ENCODE measurements around the gene ADGRF3. TPM values are rescaled to one million over a fixed set of nuclear protein-coding genes. Genes with fewer than 3 reads are reported as not detected.
A peak's percentile ranks its signal among the peaks of the same experiment; 100 is the strongest.
"Not testable (repeated sequence)": the region's sequence is repeated elsewhere in the genome, so short reads cannot be mapped to it uniquely, and the experiment has no call there.

Gene ADGRF3
- total and polyA plus RNA-seq, 5 experiments from 2014 or later = 0.09 to 1.5 (median 1.2) TPM

- no peak for DNase-seq
- Mint-ChIP-seq H3K4me3 (no peak overlapping the region), H3K27ac (no peak overlapping the region), H3K9me3 (no peaks in the 10 kb centered on the region), H3K36me3 (no peaks in the 10 kb centered on the region), H3K27me3 (no peaks in the 10 kb centered on the region), H3K4me1 (peaks cover 6 to 9% (median 7%) of the 10 kb centered on the region in 4 donors)
- POLR2A ChIA-PET = interaction anchor here (0.7 kb wide), 1 partner anchor 84 kb away, joined by 3 read pairs; no protein-coding TSS in a partner anchor
- no peak for ATAC-seq
Measured at GRCh38 chr2:26327291-26328272, 19.0 kb downstream of the ADGRF3 start.

GRCh38 chr2:26326514-26326913 is 20.1 kb downstream of the ADGRF3 start:
- H3K27me3 Mint-ChIP-seq = no peaks in the 10 kb centered on the region
- POLR2A ChIA-PET = no interaction called here
- ATAC-seq = no peak
- no peaks in the 10 kb centered on the region for H3K9me3 Mint-ChIP-seq
- no peaks in the 10 kb centered on the region for H3K36me3 Mint-ChIP-seq
- no peak overlapping the region for H3K27ac Mint-ChIP-seq
- peaks cover 6 to 9% (median 7%) of the 10 kb centered on the region in 4 donors for H3K4me1 Mint-ChIP-seq
- no peak overlapping the region for H3K4me3 Mint-ChIP-seq
- no peak for DNase-seq

- DNase-seq (no peak), ATAC-seq (no peak)
- H3K36me3 Mint-ChIP-seq = no peaks in the 10 kb centered on the region
- peaks cover 6 to 9% (median 7%) of the 10 kb centered on the region in 4 donors for H3K4me1 Mint-ChIP-seq
- no peak overlapping the region for H3K4me3 Mint-ChIP-seq
- no peaks in the 10 kb centered on the region for H3K27me3 Mint-ChIP-seq
- POLR2A ChIA-PET = no interaction called here
- H3K27ac Mint-ChIP-seq = no peak overlapping the region
- H3K9me3 Mint-ChIP-seq = no peaks in the 10 kb centered on the region
Measured at GRCh38 chr2:26325851-26326250, 20.7 kb downstream of the ADGRF3 start.

GRCh38 chr2:26324903-26325302 is 21.7 kb downstream of the ADGRF3 start:
- H3K4me3 Mint-ChIP-seq = no peak overlapping the region
- DNase-seq = no peak
- H3K9me3 Mint-ChIP-seq = no peaks in the 10 kb centered on the region
- POLR2A ChIA-PET = no interaction called here
- H3K36me3 Mint-ChIP-seq = no peaks in the 10 kb centered on the region
- no peak for ATAC-seq
- no peak overlapping the region for H3K27ac Mint-ChIP-seq
- no peaks in the 10 kb centered on the region for H3K27me3 Mint-ChIP-seq
- H3K4me1 Mint-ChIP-seq = peaks cover under 1 to 4% (median 3%) of the 10 kb centered on the region in 4 donors

DNA sequence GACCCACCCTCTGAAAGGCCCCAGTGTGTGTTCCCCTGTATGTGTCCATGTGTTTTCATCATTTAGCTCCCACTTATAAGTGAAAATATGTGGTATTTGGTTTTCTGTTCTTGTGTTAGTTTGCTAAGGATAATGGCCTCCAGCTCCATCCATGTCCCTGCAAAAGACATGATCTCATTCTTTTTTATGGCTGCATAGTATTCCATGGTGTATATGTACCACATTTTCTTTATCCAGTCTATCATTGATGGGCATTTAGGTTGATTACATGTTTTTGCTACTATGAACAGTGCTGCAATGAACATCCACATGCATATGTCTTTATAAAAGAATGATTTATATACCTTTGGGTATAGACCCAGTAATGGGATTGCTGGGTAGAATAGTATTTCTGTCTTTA is 22.1 kb downstream of the ADGRF3 start:
- not testable (repeated sequence) for H3K9me3 Mint-ChIP-seq, H3K4me1 Mint-ChIP-seq

GRCh38 chr2:26318950-26319349 is 27.6 kb downstream of the ADGRF3 start:
- peaks cover 0 to 3% (median 0%) of the 10 kb centered on the region in 3 donors for H3K36me3 Mint-ChIP-seq
- H3K27me3 Mint-ChIP-seq = no peaks in the 10 kb centered on the region
- H3K9me3 Mint-ChIP-seq = no peaks in the 10 kb centered on the region
- H3K4me3 Mint-ChIP-seq = no peak overlapping the region
- POLR2A ChIA-PET = interaction anchor here (1.0 kb wide), 1 partner anchor 19 kb away, joined by 4 read pairs; no protein-coding TSS in a partner anchor
- H3K27ac Mint-ChIP-seq = no peak overlapping the region
- ATAC-seq = no peak
- no peak for DNase-seq
- H3K4me1 Mint-ChIP-seq = peaks cover 0 to 6% (median 3%) of the 10 kb centered on the region in 4 donors

More for the DNA sequence above, 22.1 kb downstream of the ADGRF3 start:
- POLR2A ChIA-PET, DNase-seq, H3K36me3 Mint-ChIP-seq, H3K27me3 Mint-ChIP-seq, H3K27ac Mint-ChIP-seq, ATAC-seq, H3K4me3 Mint-ChIP-seq: not testable (repeated sequence)

GRCh38 chr2:26317377-26318105 is 29.0 kb downstream of the ADGRF3 start:
- H3K27me3 Mint-ChIP-seq = no peaks in the 10 kb centered on the region
- ATAC-seq = no peak
- no peak for DNase-seq
- no peaks in the 10 kb centered on the region for H3K9me3 Mint-ChIP-seq
- H3K27ac Mint-ChIP-seq = no peak overlapping the region
- H3K36me3 Mint-ChIP-seq = peaks cover 0 to 4% (median 0%) of the 10 kb centered on the region in 3 donors
- no peak overlapping the region for H3K4me3 Mint-ChIP-seq
- H3K4me1 Mint-ChIP-seq = peaks cover 0 to 8% (median 3%) of the 10 kb centered on the region in 4 donors
- POLR2A ChIA-PET = no interaction called here

- no peaks in the 10 kb centered on the region for H3K27me3 Mint-ChIP-seq
- ATAC-seq (no peak), DNase-seq (no peak)
- POLR2A ChIA-PET = no interaction called here
- peaks cover 0 to 8% (median 3%) of the 10 kb centered on the region in 4 donors for H3K4me1 Mint-ChIP-seq
- peaks cover 0 to 4% (median 0%) of the 10 kb centered on the region in 3 donors for H3K36me3 Mint-ChIP-seq
- no peaks in the 10 kb centered on the region for H3K9me3 Mint-ChIP-seq
- peak overlapping the region in 3 of 10 donors; percentile 29 to 56 (median 46) for H3K27ac Mint-ChIP-seq
- H3K4me3 Mint-ChIP-seq = no peak overlapping the region
Measured at GRCh38 chr2:26316845-26317244, 29.7 kb downstream of the ADGRF3 start.

- POLR2A ChIA-PET = no interaction called here
- Mint-ChIP-seq H3K27ac (peak overlapping the region in 1 of 10 donors; percentile 29), H3K36me3 (peaks cover 0 to 7% (median 5%) of the 10 kb centered on the region in 3 donors), H3K9me3 (no peaks in the 10 kb centered on the region), H3K4me1 (peaks cover 0 to 8% (median 3%) of the 10 kb centered on the region in 4 donors), H3K27me3 (no peaks in the 10 kb centered on the region), H3K4me3 (no peak overlapping the region)
- ATAC-seq = no peak
- DNase-seq = no peak
Measured at GRCh38 chr2:26316041-26316440, 30.5 kb downstream of the ADGRF3 start.

- no peak overlapping the region for H3K4me3 Mint-ChIP-seq
- peaks cover 0 to 20% (median 7%) of the 10 kb centered on the region in 3 donors for H3K36me3 Mint-ChIP-seq
- POLR2A ChIA-PET = no interaction called here
- no peak overlapping the region for H3K27ac Mint-ChIP-seq
- ATAC-seq = no peak
- DNase-seq = no peak
- H3K9me3 Mint-ChIP-seq = no peaks in the 10 kb centered on the region
- peaks cover 0 to 6% (median 0%) of the 10 kb centered on the region in 4 donors for H3K4me1 Mint-ChIP-seq
- H3K27me3 Mint-ChIP-seq = no peaks in the 10 kb centered on the region
Measured at GRCh38 chr2:26314243-26314642, 32.3 kb downstream of the ADGRF3 start.

DNA sequence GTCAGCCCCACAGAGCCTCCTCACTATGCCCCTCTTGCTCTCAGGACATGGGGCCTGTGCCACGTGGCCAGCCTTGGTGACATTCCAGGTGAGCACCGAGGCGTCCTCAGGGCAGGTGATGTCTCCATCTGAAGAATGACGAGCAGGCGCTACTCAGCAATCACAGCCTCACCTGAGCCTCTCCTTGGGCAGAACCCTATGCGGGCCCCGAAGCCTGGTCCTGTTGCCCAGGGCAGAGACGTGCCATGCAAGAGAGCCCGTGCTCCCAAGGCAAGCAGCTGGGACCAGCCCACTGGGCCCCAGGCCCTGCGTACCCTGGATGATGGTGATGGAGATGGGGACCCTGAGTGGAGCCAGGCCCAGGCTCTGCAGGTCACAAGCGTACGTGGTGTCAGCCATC is 33.1 kb downstream of the ADGRF3 start:
- POLR2A ChIA-PET = no interaction called here
- no peaks in the 10 kb centered on the region for H3K27me3 Mint-ChIP-seq
- H3K27ac Mint-ChIP-seq = peak overlapping the region in 1 of 10 donors; percentile 53
- no peak for ATAC-seq
- H3K4me1 Mint-ChIP-seq = peaks cover 0 to 6% (median 0%) of the 10 kb centered on the region in 4 donors
- DNase-seq = no peak
- H3K9me3 Mint-ChIP-seq = no peaks in the 10 kb centered on the region
- H3K36me3 Mint-ChIP-seq = peaks cover 0 to 24% (median 7%) of the 10 kb centered on the region in 3 donors
- H3K4me3 Mint-ChIP-seq = no peak overlapping the region

DNA sequence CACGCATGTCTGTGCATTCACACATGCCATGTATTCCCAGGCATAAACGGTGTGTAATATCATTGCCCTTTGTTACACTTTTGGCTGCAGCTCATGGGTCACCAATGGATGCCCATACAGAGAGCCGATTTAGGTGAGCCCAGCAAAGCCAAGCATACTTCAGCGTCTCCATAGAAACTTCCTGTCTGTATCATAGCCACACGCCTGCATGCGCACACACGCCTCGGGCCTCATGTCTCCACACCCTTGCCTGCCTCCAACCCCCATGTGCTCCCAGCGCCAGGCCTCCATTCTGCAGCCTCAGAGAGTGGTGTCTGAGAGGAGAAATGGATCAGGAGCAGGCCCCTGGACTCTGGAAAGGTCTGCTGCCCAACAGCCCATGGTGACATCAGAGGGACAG is 34.1 kb downstream of the ADGRF3 start:
- DNase-seq (no peak), ATAC-seq (no peak)
- Mint-ChIP-seq H3K36me3 (peaks cover 0 to 24% (median 7%) of the 10 kb centered on the region in 3 donors), H3K4me1 (peaks cover 0 to 4% (median 0%) of the 10 kb centered on the region in 4 donors), H3K27ac (peak overlapping the region in 1 of 10 donors; percentile 28), H3K4me3 (no peak overlapping the region), H3K9me3 (no peaks in the 10 kb centered on the region), H3K27me3 (no peaks in the 10 kb centered on the region)
- POLR2A ChIA-PET = no interaction called here

GRCh38 chr2:26309921-26310320 is 36.7 kb downstream of the ADGRF3 start:
- Mint-ChIP-seq H3K27me3 (no peaks in the 10 kb centered on the region), H3K27ac (peak overlapping the region in 1 of 10 donors; percentile 68), H3K36me3 (peaks cover 0 to 30% (median 7%) of the 10 kb centered on the region in 3 donors), H3K4me3 (no peak overlapping the region), H3K4me1 (peaks cover 0 to 3% (median under 1%) of the 10 kb centered on the region in 4 donors), H3K9me3 (no peaks in the 10 kb centered on the region)
- POLR2A ChIA-PET = no interaction called here
- no peak for DNase-seq
- no peak for ATAC-seq

Data from naive thymus-derived CD8-positive, alpha-beta T cell (primary cell).